H1 (cell line): ENCODE data around the gene RELN. TPM values are rescaled to one million over a fixed set of nuclear protein-coding genes. Genes with fewer than 3 reads are reported as not detected.

Source experiments
- CTCF ChIA-PET: fragments of 300-600 bp; sonication (Branson Sonifier 250); formaldehyde crosslinking; loops from one replicate; lab custom pipeline; 2021; ENCODE audit not compliant: partially characterized antibody; lab: Charles Lee
- POLR2A ChIA-PET: fragments of 300-600 bp; sonication (Branson Sonifier 250); formaldehyde crosslinking; loops from one replicate; lab custom pipeline; 2021; ENCODE audit warnings: inconsistent platforms; ENCODE audit not compliant: partially characterized antibody; lab: Charles Lee
- DNase-seq, 2 experiments: peaks; one replicate each; pipeline versions ENCODE4 v3.0.0 to v3.0.0-alpha.2; 2010 to 2022; ENCODE audit warnings: low spot score in 2 of 2, low read depth in 1 of 2, mixed read lengths in 1 of 2
- FAIRE-seq: peaks from 2 replicates; lab custom pipeline; 2011; peaks lifted over from hg19 to GRCh38; lab: Jason Lieb, UNC
- H2AFZ ChIP-seq: 2 replicates; pipeline ENCODE4 v1.8.1; 2012; ENCODE audit warnings: low read length, inconsistent platforms
- H2AK5ac ChIP-seq: 2 replicates; pipeline ENCODE4 v1.6.1; 2013; ENCODE audit warnings: low read depth, low read length
- H2BK120ac ChIP-seq: replicated peaks from 2 replicates; pipeline ENCODE3; 2013; ENCODE audit warnings: low read depth, low read length, inconsistent platforms
- H2BK12ac ChIP-seq: 2 replicates; pipeline ENCODE4 v1.6.1; 2013; ENCODE audit warnings: low read depth, low read length
- H2BK15ac ChIP-seq: 2 replicates; pipeline ENCODE4 v1.6.1; 2013; ENCODE audit warnings: low read length
- H2BK20ac ChIP-seq: 2 replicates; pipeline ENCODE4 v1.6.1; 2013; ENCODE audit warnings: low read length
- H2BK5ac ChIP-seq: 2 replicates; pipeline ENCODE4 v1.6.1; 2013; ENCODE audit warnings: low read depth, low read length
- H3K14ac ChIP-seq: 2 replicates; pipeline ENCODE4 v1.6.1; 2013; ENCODE audit warnings: inconsistent platforms; ENCODE audit not compliant: insufficient read length
- H3K18ac ChIP-seq: 2 replicates; pipeline ENCODE4 v1.6.1; 2013; ENCODE audit warnings: low read length; ENCODE audit errors: extremely low read depth
- H3K23ac ChIP-seq: 2 replicates; pipeline ENCODE4 v1.6.1; 2013; ENCODE audit warnings: inconsistent platforms; ENCODE audit not compliant: insufficient read length
- H3K23me2 ChIP-seq: 2 replicates; pipeline ENCODE4 v1.6.1; 2013; ENCODE audit warnings: low read depth, low read length
- H3K27ac ChIP-seq: 2 replicates; pipeline ENCODE4 v1.6.1; 2011; ENCODE audit warnings: low read depth, low read length, inconsistent platforms
- H3K27me3 ChIP-seq, 4 experiments: replicated peaks in 1 of 4; 1 replicate in 1 of 4; 2 replicates in 3 of 4; pipeline versions ENCODE4 v1.6.1 to v1.8.1; 2011 to 2013; ENCODE audit warnings: low read length in 3 of 4, mild to moderate bottlenecking in 3 of 4, inconsistent platforms in 2 of 4, mixed read lengths in 2 of 4, moderate library complexity in 1 of 4; ENCODE audit not compliant: control insufficient read depth in 3 of 4, insufficient read depth in 3 of 4; ENCODE audit errors: extremely low read depth in 1 of 4
- H3K36me3 ChIP-seq, 4 experiments: 2 replicates each; pipeline versions ENCODE4 v1.6.1 to v1.8.1; 2011 to 2013; ENCODE audit warnings: mild to moderate bottlenecking in 4 of 4, low read length in 3 of 4, moderate library complexity in 2 of 4, control low read depth in 1 of 4, inconsistent platforms in 1 of 4; ENCODE audit not compliant: insufficient read depth in 4 of 4, control insufficient read depth in 2 of 4
- H3K4ac ChIP-seq: replicated peaks from 2 replicates; pipeline ENCODE3; 2013; ENCODE audit warnings: low read length, low read depth, mixed read lengths, inconsistent platforms; ENCODE audit not compliant: insufficient read length
- H3K4me1 ChIP-seq, 4 experiments: replicated peaks in 1 of 4; 1 replicate in 1 of 4; 2 replicates in 3 of 4; pipeline versions ENCODE4 v1.6.1 to v1.8.1; 2011 to 2013; ENCODE audit warnings: low read length in 3 of 4, inconsistent platforms in 2 of 4, mixed read lengths in 1 of 4; ENCODE audit not compliant: insufficient read depth in 4 of 4, control insufficient read depth in 3 of 4
- H3K4me2 ChIP-seq, 2 experiments: 2 replicates each; pipeline versions ENCODE4 v1.6.1 to v1.8.1; 2011 to 2013; ENCODE audit warnings: low read depth in 2 of 2, low read length in 2 of 2, control low read depth in 1 of 2, inconsistent platforms in 1 of 2, mild to moderate bottlenecking in 1 of 2; ENCODE audit not compliant: insufficient read depth in 1 of 2
- H3K4me3 ChIP-seq, 4 experiments: fragments of 200-600, 300-600 bp in 1 of 4; sonication (generic), shearing (Covaris generic), sonication (Bioruptor Twin) in 1 of 4; 2 replicates each; pipeline versions ENCODE4 v1.5.1 to v1.8.1; 2011 to 2016; ENCODE audit warnings: low read length in 4 of 4, low read depth in 3 of 4, control low read depth in 2 of 4, inconsistent platforms in 2 of 4, mild to moderate bottlenecking in 2 of 4, mixed read lengths in 1 of 4, moderate library complexity in 1 of 4; ENCODE audit not compliant: insufficient read depth in 2 of 4; ENCODE audit errors: extremely low read depth in 1 of 4
- H3K56ac ChIP-seq: replicated peaks from 2 replicates; pipeline ENCODE3; 2013; ENCODE audit warnings: low read depth, mild to moderate bottlenecking, mixed read lengths, low read length, inconsistent platforms; ENCODE audit not compliant: insufficient read length
- H3K79me1 ChIP-seq: 2 replicates; pipeline ENCODE4 v1.6.1; 2013; ENCODE audit warnings: low read depth, low read length, control low read depth
- H3K79me2 ChIP-seq, 2 experiments: 2 replicates each; pipeline versions ENCODE4 v1.6.1 to v1.8.1; 2012 to 2013; ENCODE audit warnings: low read length in 2 of 2, mild to moderate bottlenecking in 2 of 2, inconsistent platforms in 1 of 2; ENCODE audit not compliant: insufficient read depth in 2 of 2, control insufficient read depth in 1 of 2
- H3K9ac ChIP-seq, 4 experiments: replicated peaks in 1 of 4; 1 replicate in 1 of 4; 2 replicates in 3 of 4; pipeline versions ENCODE4 v1.6.1 to v1.8.1; 2011 to 2013; ENCODE audit warnings: low read depth in 3 of 4, low read length in 3 of 4, control low read depth in 2 of 4, mild to moderate bottlenecking in 2 of 4, moderate library complexity in 2 of 4, inconsistent platforms in 1 of 4; ENCODE audit errors: extremely low read depth in 1 of 4
- H3K9me3 ChIP-seq, 2 experiments: 2 replicates each; pipeline versions ENCODE4 v1.6.1 to v1.8.1; 2012 to 2013; ENCODE audit warnings: mild to moderate bottlenecking in 2 of 2, moderate library complexity in 2 of 2, control low read depth in 1 of 2, inconsistent platforms in 1 of 2, low read depth in 1 of 2, low read length in 1 of 2, mixed read lengths in 1 of 2; ENCODE audit not compliant: insufficient read depth in 2 of 2
- H4K20me1 ChIP-seq, 2 experiments: replicated peaks in 1 of 2; 2 replicates each; pipeline versions ENCODE3 to v1.8.1; 2011 to 2013; ENCODE audit warnings: inconsistent platforms in 2 of 2, low read length in 2 of 2, mild to moderate bottlenecking in 1 of 2; ENCODE audit not compliant: insufficient read depth in 2 of 2, control insufficient read depth in 1 of 2
- H4K5ac ChIP-seq: 2 replicates; pipeline ENCODE4 v1.6.1; 2013; ENCODE audit warnings: low read length, low read depth, mixed read lengths, inconsistent platforms; ENCODE audit not compliant: insufficient read length
- H4K8ac ChIP-seq: 2 replicates; pipeline ENCODE4 v1.8.0; 2013; ENCODE audit warnings: mild to moderate bottlenecking, moderate library complexity, low read length, inconsistent platforms; ENCODE audit not compliant: insufficient read depth; ENCODE audit errors: extremely low read depth
- H4K91ac ChIP-seq: replicated peaks from 2 replicates; pipeline ENCODE3; 2013; ENCODE audit warnings: low read length, mixed read lengths, inconsistent platforms; ENCODE audit not compliant: insufficient read length
- CBX8 ChIP-seq: fragments of 300-800, 300-1000 bp; sonication (generic); IDR thresholded peaks from 2 replicates; pipeline ENCODE4 v1.7.1; 2016; ENCODE audit warnings: low read depth, low read length, borderline replicate concordance
- CHD2 ChIP-seq: IDR thresholded peaks from 2 replicates; pipeline ENCODE4 v1.6.1; 2012; ENCODE audit warnings: low read length, improper control_type of control experiment
- MAFK ChIP-seq: IDR thresholded peaks from 2 replicates; pipeline ENCODE4 v1.6.1; 2012; ENCODE audit warnings: low read depth, mild to moderate bottlenecking, improper control_type of control experiment, low read length
- RFX5 ChIP-seq: IDR thresholded peaks from 2 replicates; pipeline ENCODE4 v1.6.1; 2011; ENCODE audit warnings: low read depth, low read length, improper control_type of control experiment, borderline replicate concordance
- SIRT6 ChIP-seq: IDR thresholded peaks from one replicate; pipeline ENCODE4 v1.7.1; 2012; ENCODE audit warnings: low read length, inconsistent platforms
- ZNF274 ChIP-seq: IDR thresholded peaks from 2 replicates; pipeline ENCODE4 v1.7.0; 2012; ENCODE audit warnings: low read length, borderline replicate concordance; ENCODE audit errors: extremely low read depth
- WGBS, 2 experiments: shearing (Covaris generic) in 1 of 2; methylation state at CpG; one replicate each; pipeline versions ENCODE4 v1.1.6 to v1.1.7; 2013 to 2015; ENCODE audit warnings: low lambda C conversion rate in 2 of 2, mixed read lengths in 2 of 2, inconsistent platforms in 1 of 2, low coverage in 1 of 2, missing lambda C conversion rate in 1 of 2; ENCODE audit not compliant: insufficient replicate concordance in 2 of 2, insufficient coverage in 1 of 2, insufficient read length in 1 of 2; ENCODE audit errors: extremely low coverage in 1 of 2, missing lambda C conversion rate in 1 of 2; 5-methylcytosine and 5-hydroxymethylcytosine counted together
- polyA plus RNA-seq, 7 experiments: library from polyadenylated mRNA; depleted of rRNA in 3 of 7; stranded (reverse) in 5 of 7; unstranded in 2 of 7; fragments of >200 nt in 5 of 7; fragments of 200-250 nt in 2 of 7; gene quantifications; 1 replicate in 5 of 7; 2 replicates in 1 of 7; 4 replicates in 1 of 7; pipeline versions ENCODE4 v1.2.1 to v1.2.3, GENCODE V29; 2011 to 2013; ENCODE audit warnings: missing spikeins in 2 of 7, mixed read lengths in 2 of 7
- total RNA-seq: library from RNA; stranded (reverse); fragmentation: NEBNext Ultra II Directional; extraction: Animal tissue kit (Norgen Biotek cat#: 25700); gene quantifications from 2 replicates; pipeline ENCODE4 v1.2.1, GENCODE V29; 2021

RELN gene
- total and polyA plus RNA-seq, 2 of the 8 experiments (the other 6 are each of a cell fraction or from before 2014, with no cell fraction given) = 0.03 to 0.07 TPM

- no peak overlapping the region for H3K4ac ChIP-seq
- no peaks in the 10 kb centered on the region for H3K27me3 ChIP-seq
- CTCF ChIA-PET = no interaction called here
Measured at GRCh38 chr7:103594186-103594585, 395.3 kb downstream of the RELN start.

More at GRCh38 chr7:103594186-103594585, 395.3 kb downstream of the RELN start:
- TF ChIP-seq CHD2 (no peak), CBX8 (no peak), RFX5 (no peak), ZNF274 (no peak), SIRT6 (no peak), MAFK (no peak)
- Histone ChIP-seq H3K9ac (no peak overlapping the region), H4K20me1 (no peaks in the 10 kb centered on the region), H3K4me3 (no peak overlapping the region), H2BK15ac (no peak overlapping the region), H2BK20ac (no peak overlapping the region), H3K36me3 (no peaks in the 10 kb centered on the region), H2AFZ (no peak overlapping the region), H2BK120ac (no peak overlapping the region), H4K8ac (no peak overlapping the region), H3K9me3 (no peaks in the 10 kb centered on the region), H3K4me1 (no peaks in the 10 kb centered on the region), H2BK5ac (no peak overlapping the region), H4K91ac (no peak overlapping the region), H3K23ac (no peak overlapping the region), H4K5ac (no peak overlapping the region), H3K79me1 (no peaks in the 10 kb centered on the region), H3K14ac (no peak overlapping the region), H3K18ac (no peak overlapping the region), H2BK12ac (no peak overlapping the region), H3K23me2 (no peaks in the 10 kb centered on the region), H3K4me2 (no peak overlapping the region), H3K27ac (no peak overlapping the region), H3K56ac (no peak overlapping the region), H2AK5ac (no peak overlapping the region), H3K79me2 (no peaks in the 10 kb centered on the region)
- POLR2A ChIA-PET = no interaction called here
- 90% methylated on average over 5 of the region's 5 CpGs; no CpG with 5 or more reads in 1 of the 2 experiments for WGBS, 2 experiments
- FAIRE-seq = no peak
- no peak for DNase-seq
